ENCODE measurements around the gene DNAH10.

DNA sequence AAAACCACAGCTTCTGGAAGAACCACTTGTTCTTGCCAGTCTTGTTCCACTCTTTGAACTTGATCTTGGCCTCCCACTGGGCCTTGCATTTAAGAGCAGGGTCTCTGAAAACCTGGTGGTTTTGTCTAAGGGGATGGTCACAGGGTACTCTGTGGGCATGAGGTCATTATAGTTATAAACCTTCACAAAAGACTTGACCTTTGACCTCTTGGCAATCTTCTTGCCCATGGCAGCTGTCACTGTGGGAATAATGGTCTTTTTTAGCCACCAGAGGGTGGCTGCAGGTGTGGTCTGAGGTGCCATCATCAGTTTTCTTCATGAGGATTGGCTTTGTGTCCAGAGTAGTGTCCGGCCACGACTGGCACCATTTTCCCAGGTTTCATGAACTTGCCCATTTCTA lies 40.9 kb upstream of the DNAH10 start:
- no peak for TF ChIP-seq CREM (CRISPR knock-in tag; IDR thresholded peaks at IDR 0.05)
- TF ChIP-seq ZBTB21 (CRISPR knock-in tag; IDR thresholded peaks at IDR 0.05; ENCODE audit: borderline replicate concordance), result no peak
- TF ChIP-seq, protein P1, sequence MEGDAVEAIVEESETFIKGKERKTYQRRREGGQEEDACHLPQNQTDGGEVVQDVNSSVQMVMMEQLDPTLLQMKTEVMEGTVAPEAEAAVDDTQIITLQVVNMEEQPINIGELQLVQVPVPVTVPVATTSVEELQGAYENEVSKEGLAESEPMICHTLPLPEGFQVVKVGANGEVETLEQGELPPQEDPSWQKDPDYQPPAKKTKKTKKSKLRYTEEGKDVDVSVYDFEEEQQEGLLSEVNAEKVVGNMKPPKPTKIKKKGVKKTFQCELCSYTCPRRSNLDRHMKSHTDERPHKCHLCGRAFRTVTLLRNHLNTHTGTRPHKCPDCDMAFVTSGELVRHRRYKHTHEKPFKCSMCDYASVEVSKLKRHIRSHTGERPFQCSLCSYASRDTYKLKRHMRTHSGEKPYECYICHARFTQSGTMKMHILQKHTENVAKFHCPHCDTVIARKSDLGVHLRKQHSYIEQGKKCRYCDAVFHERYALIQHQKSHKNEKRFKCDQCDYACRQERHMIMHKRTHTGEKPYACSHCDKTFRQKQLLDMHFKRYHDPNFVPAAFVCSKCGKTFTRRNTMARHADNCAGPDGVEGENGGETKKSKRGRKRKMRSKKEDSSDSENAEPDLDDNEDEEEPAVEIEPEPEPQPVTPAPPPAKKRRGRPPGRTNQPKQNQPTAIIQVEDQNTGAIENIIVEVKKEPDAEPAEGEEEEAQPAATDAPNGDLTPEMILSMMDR (IDR thresholded peaks at IDR 0.05), result no peak
- TF ChIP-seq RELA (CRISPR knock-in tag; IDR thresholded peaks at IDR 0.05; ENCODE audit: borderline replicate concordance), result no peak
- no peak for TF ChIP-seq ZNF232 (CRISPR knock-in tag; IDR thresholded peaks at IDR 0.05)
- TF ChIP-seq GRHL2 (CRISPR knock-in tag; IDR thresholded peaks at IDR 0.05; ENCODE audit: insufficient replicate concordance, severe bottlenecking), result no peak
- TF ChIP-seq, protein P2, sequence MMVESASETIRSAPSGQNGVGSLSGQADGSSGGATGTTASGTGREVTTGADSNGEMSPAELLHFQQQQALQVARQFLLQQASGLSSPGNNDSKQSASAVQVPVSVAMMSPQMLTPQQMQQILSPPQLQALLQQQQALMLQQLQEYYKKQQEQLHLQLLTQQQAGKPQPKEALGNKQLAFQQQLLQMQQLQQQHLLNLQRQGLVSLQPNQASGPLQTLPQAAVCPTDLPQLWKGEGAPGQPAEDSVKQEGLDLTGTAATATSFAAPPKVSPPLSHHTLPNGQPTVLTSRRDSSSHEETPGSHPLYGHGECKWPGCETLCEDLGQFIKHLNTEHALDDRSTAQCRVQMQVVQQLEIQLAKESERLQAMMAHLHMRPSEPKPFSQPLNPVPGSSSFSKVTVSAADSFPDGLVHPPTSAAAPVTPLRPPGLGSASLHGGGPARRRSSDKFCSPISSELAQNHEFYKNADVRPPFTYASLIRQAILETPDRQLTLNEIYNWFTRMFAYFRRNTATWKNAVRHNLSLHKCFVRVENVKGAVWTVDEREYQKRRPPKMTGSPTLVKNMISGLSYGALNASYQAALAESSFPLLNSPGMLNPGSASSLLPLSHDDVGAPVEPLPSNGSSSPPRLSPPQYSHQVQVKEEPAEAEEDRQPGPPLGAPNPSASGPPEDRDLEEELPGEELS (CRISPR knock-in tag; IDR thresholded peaks at IDR 0.05), result no peak
- TF ChIP-seq, protein P3, sequence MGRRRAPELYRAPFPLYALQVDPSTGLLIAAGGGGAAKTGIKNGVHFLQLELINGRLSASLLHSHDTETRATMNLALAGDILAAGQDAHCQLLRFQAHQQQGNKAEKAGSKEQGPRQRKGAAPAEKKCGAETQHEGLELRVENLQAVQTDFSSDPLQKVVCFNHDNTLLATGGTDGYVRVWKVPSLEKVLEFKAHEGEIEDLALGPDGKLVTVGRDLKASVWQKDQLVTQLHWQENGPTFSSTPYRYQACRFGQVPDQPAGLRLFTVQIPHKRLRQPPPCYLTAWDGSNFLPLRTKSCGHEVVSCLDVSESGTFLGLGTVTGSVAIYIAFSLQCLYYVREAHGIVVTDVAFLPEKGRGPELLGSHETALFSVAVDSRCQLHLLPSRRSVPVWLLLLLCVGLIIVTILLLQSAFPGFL (CRISPR knock-in tag; IDR thresholded peaks at IDR 0.05; ENCODE audit: borderline replicate concordance), result no peak
- no peak for TF ChIP-seq NR3C1 (CRISPR knock-in tag; conservative IDR thresholded peaks at IDR 0.05; ENCODE audit: low read depth)
- TF ChIP-seq E2F5 (CRISPR knock-in tag; IDR thresholded peaks at IDR 0.05), result no peak
- TF ChIP-seq ZNF425 (CRISPR knock-in tag; conservative IDR thresholded peaks at IDR 0.05), result no peak
- TF ChIP-seq TP53 (CRISPR knock-in tag; IDR thresholded peaks at IDR 0.05), result no peak
- no peak for TF ChIP-seq MXD4 (CRISPR knock-in tag; IDR thresholded peaks at IDR 0.05; ENCODE audit: borderline replicate concordance)
